OCI-LY7 (cell line): ENCODE results near the gene GOLGA7B.

Experiments
- CTCF ChIP-seq: fragments of 200-600 bp; sonication (generic); conservative IDR thresholded peaks from 2 replicates; pipeline ENCODE4 v1.5.1; 2014; ENCODE audit warnings: mild to moderate bottlenecking, antibody characterized with exemption, low read length, moderate library complexity, mixed read lengths
- EZH2phosphoT487 ChIP-seq: fragments of 200-600 bp; sonication (generic); IDR thresholded peaks from 2 replicates; pipeline ENCODE4 v1.6.1; 2018; ENCODE audit warnings: low read depth, borderline replicate concordance, mild to moderate bottlenecking, mixed run types, antibody characterized with exemption, low read length, moderate library complexity, mixed read lengths

GRCh38 chr10:97830064-97830463, 19.6 kb upstream of the GOLGA7B start:
- TF ChIP-seq CTCF (no peak), EZH2phosphoT487 (no peak)
